ENCODE results near the gene GTF2A1. TPM values are rescaled to one million over a fixed set of nuclear protein-coding genes. Genes with fewer than 3 reads are reported as not detected.

The GTF2A1 gene
- total and polyA plus RNA-seq, 2 experiments from 2014 or later = 3.8 to 25.1 TPM

DNA sequence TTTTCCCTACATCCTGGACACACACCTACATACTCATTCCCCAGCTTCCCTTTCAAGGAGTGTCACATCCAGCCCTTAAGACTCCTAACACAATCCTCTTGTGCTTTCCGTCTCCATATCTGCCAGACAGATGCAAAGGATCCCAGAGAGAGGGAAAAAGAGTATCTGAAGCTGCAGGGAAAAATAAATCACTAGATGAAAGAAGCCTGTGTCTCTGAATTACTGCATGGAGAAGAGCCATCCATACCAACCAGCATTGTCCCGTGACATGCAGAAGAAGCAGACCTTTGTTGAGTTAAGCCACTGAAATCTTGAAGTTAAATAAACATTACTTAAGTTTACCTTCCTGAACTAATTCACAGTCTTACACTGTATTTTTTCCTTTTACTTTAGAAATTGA lies 54.6 kb downstream of the GTF2A1 start:
- Histone ChIP-seq H3K4me1 (ENCODE audit: insufficient read depth) (peaks cover 6% of the 10 kb centered on the region), H3K4me3 (no peak overlapping the region), H2AFZ (no peak overlapping the region), H3K27ac (no peak overlapping the region), H3K9me2 (replicated peaks; ENCODE audit: insufficient read depth) (no peaks in the 10 kb centered on the region), H4K20me1 (ENCODE audit: insufficient read depth, poor library complexity, severe bottlenecking) (no peaks in the 10 kb centered on the region), H3K9me3 (ENCODE audit: low read depth) (no peaks in the 10 kb centered on the region), H3K27me3 (no peaks in the 10 kb centered on the region), H3K36me3 (replicated peaks; ENCODE audit: insufficient read depth, low read depth) (no peaks in the 10 kb centered on the region), H3K79me2 (peaks cover 4% of the 10 kb centered on the region), H3K4me2 (no peak overlapping the region)
- DNase-seq (ENCODE audit: low spot score) = no peak
- WGBS (ENCODE audit: low lambda C conversion rate, missing lambda C conversion rate) = 58% methylated on average over 2 of the region's 2 CpGs
- TF ChIP-seq, protein P1, sequence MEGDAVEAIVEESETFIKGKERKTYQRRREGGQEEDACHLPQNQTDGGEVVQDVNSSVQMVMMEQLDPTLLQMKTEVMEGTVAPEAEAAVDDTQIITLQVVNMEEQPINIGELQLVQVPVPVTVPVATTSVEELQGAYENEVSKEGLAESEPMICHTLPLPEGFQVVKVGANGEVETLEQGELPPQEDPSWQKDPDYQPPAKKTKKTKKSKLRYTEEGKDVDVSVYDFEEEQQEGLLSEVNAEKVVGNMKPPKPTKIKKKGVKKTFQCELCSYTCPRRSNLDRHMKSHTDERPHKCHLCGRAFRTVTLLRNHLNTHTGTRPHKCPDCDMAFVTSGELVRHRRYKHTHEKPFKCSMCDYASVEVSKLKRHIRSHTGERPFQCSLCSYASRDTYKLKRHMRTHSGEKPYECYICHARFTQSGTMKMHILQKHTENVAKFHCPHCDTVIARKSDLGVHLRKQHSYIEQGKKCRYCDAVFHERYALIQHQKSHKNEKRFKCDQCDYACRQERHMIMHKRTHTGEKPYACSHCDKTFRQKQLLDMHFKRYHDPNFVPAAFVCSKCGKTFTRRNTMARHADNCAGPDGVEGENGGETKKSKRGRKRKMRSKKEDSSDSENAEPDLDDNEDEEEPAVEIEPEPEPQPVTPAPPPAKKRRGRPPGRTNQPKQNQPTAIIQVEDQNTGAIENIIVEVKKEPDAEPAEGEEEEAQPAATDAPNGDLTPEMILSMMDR (IDR thresholded peaks at IDR 0.05; ENCODE audit: poor library complexity) = no peak
- TF ChIP-seq EZH2phosphoT487 (IDR thresholded peaks at IDR 0.05; ENCODE audit: low read depth, severe bottlenecking, unreplicated experiment) (no peak), EZH2 (IDR thresholded peaks at IDR 0.05; ENCODE audit: borderline replicate concordance) (no peak)

- DNase-seq (ENCODE audit: low spot score) = peak; percentile 33
- 52% methylated on average over 4 of the region's 4 CpGs for WGBS (ENCODE audit: low lambda C conversion rate, missing lambda C conversion rate)
- TF ChIP-seq EZH2phosphoT487 (IDR thresholded peaks at IDR 0.05; ENCODE audit: low read depth, severe bottlenecking, unreplicated experiment) (no peak), EZH2 (IDR thresholded peaks at IDR 0.05; ENCODE audit: borderline replicate concordance) (no peak)
- TF ChIP-seq, protein P1 (IDR thresholded peaks at IDR 0.05; ENCODE audit: poor library complexity) = no peak
Measured at GRCh38 chr14:81165188-81165587, 55.6 kb downstream of the GTF2A1 start.

GRCh38 chr14:81164167-81164774 lies 56.5 kb downstream of the GTF2A1 start:
- Histone ChIP-seq H3K4me1 (ENCODE audit: insufficient read depth) (peaks cover under 1% of the 10 kb centered on the region), H3K4me3 (no peak overlapping the region), H2AFZ (no peak overlapping the region), H4K20me1 (ENCODE audit: insufficient read depth, poor library complexity, severe bottlenecking) (no peaks in the 10 kb centered on the region), H3K36me3 (replicated peaks; ENCODE audit: insufficient read depth, low read depth) (no peaks in the 10 kb centered on the region), H3K27ac (no peak overlapping the region), H3K4me2 (no peak overlapping the region), H3K9me2 (replicated peaks; ENCODE audit: insufficient read depth) (no peaks in the 10 kb centered on the region), H3K27me3 (no peaks in the 10 kb centered on the region), H3K79me2 (peaks cover 3% of the 10 kb centered on the region), H3K9me3 (ENCODE audit: low read depth) (no peaks in the 10 kb centered on the region)
- DNase-seq (ENCODE audit: low spot score) = peak; percentile 73
- TF ChIP-seq, protein P1 (IDR thresholded peaks at IDR 0.05; ENCODE audit: poor library complexity) = peak; percentile 49
- TF ChIP-seq EZH2 (IDR thresholded peaks at IDR 0.05; ENCODE audit: borderline replicate concordance) = no peak
- 6% methylated on average over 1 of the region's 1 CpG for WGBS (ENCODE audit: low lambda C conversion rate, missing lambda C conversion rate)

More at GRCh38 chr14:81165188-81165587, 55.6 kb downstream of the GTF2A1 start:
- Histone ChIP-seq H3K27me3 (no peaks in the 10 kb centered on the region), H3K36me3 (replicated peaks; ENCODE audit: insufficient read depth, low read depth) (no peaks in the 10 kb centered on the region), H3K9me2 (replicated peaks; ENCODE audit: insufficient read depth) (no peaks in the 10 kb centered on the region), H4K20me1 (ENCODE audit: insufficient read depth, poor library complexity, severe bottlenecking) (no peaks in the 10 kb centered on the region), H3K27ac (no peak overlapping the region), H3K9me3 (ENCODE audit: low read depth) (no peaks in the 10 kb centered on the region), H3K4me2 (no peak overlapping the region), H3K79me2 (peaks cover 4% of the 10 kb centered on the region), H3K4me1 (ENCODE audit: insufficient read depth) (peaks cover 6% of the 10 kb centered on the region), H3K4me3 (no peak overlapping the region), H2AFZ (no peak overlapping the region)
